ENCODE measurements around the gene YIPF5. TPM values are rescaled to one million over a fixed set of nuclear protein-coding genes. Genes with fewer than 3 reads are reported as not detected.

Gene YIPF5
- total RNA-seq, 1 experiment from 2014 or later = 50.9 TPM

DNA sequence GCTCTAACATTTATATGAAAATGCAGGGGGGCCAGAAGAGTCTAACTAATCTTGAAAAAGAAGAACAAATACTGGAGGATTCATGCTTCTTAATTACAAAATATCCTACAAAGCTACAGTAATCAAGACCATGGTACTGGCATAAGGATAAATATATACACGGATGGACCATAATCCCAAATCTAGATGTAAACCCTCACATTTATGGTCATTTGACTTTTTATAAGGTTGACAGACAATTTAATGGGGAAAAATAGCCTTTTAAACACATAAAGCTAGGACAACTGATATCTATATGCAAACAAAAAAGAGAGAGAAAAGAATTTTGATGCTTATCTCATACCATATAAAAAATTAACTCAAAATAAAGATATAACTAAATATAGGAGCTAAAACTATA, 55.9 kb downstream of the YIPF5 start:
- Histone ChIP-seq H3K27ac (ENCODE audit: low read depth, low read length, poor library complexity, severe bottlenecking) (no peak overlapping the region), H3K4me1 (ENCODE audit: insufficient read depth, low read length, poor library complexity, severe bottlenecking) (no peaks in the 10 kb centered on the region), H3K36me3 (ENCODE audit: insufficient read depth, low read length, poor library complexity, severe bottlenecking) (no peaks in the 10 kb centered on the region), H3K9me3 (ENCODE audit: low read depth, low read length, poor library complexity, severe bottlenecking) (no peaks in the 10 kb centered on the region), H3K4me3 (ENCODE audit: low read depth, low read length, poor library complexity, severe bottlenecking) (no peak overlapping the region), H3K27me3 (replicated peaks; ENCODE audit: insufficient read depth, low read depth, low read length, poor library complexity) (no peaks in the 10 kb centered on the region)
- TF ChIP-seq, protein P1, sequence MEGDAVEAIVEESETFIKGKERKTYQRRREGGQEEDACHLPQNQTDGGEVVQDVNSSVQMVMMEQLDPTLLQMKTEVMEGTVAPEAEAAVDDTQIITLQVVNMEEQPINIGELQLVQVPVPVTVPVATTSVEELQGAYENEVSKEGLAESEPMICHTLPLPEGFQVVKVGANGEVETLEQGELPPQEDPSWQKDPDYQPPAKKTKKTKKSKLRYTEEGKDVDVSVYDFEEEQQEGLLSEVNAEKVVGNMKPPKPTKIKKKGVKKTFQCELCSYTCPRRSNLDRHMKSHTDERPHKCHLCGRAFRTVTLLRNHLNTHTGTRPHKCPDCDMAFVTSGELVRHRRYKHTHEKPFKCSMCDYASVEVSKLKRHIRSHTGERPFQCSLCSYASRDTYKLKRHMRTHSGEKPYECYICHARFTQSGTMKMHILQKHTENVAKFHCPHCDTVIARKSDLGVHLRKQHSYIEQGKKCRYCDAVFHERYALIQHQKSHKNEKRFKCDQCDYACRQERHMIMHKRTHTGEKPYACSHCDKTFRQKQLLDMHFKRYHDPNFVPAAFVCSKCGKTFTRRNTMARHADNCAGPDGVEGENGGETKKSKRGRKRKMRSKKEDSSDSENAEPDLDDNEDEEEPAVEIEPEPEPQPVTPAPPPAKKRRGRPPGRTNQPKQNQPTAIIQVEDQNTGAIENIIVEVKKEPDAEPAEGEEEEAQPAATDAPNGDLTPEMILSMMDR (conservative IDR thresholded peaks at IDR 0.05; ENCODE audit: low read depth, low read length) = no peak
- no peak for TF ChIP-seq EZH2 (IDR thresholded peaks at IDR 0.05; ENCODE audit: borderline replicate concordance, low read depth, low read length, poor library complexity, severe bottlenecking)
- DNase-seq (ENCODE audit: low spot score) = no peak
- no TSS peak for BruUV-seq (replicated peaks)
- intact Hi-C loops (cut with micrococcal nuclease; ENCODE audit: unreplicated experiment) = no loop called here
- POLR2A ChIA-PET (ENCODE audit: low non-redundant PET) = no interaction called here
- CTCF ChIA-PET = no interaction called here

Other genes starting within 250 kb of the YIPF5 start
- 1.1 and 1.3 TPM in 2 replicates for gene KCTD16, start 214 bp upstream of the YIPF5 start, total RNA-seq (2021)

Measured in A673 (cell line).